ENCODE results near the gene PLEKHA6.

DNA sequence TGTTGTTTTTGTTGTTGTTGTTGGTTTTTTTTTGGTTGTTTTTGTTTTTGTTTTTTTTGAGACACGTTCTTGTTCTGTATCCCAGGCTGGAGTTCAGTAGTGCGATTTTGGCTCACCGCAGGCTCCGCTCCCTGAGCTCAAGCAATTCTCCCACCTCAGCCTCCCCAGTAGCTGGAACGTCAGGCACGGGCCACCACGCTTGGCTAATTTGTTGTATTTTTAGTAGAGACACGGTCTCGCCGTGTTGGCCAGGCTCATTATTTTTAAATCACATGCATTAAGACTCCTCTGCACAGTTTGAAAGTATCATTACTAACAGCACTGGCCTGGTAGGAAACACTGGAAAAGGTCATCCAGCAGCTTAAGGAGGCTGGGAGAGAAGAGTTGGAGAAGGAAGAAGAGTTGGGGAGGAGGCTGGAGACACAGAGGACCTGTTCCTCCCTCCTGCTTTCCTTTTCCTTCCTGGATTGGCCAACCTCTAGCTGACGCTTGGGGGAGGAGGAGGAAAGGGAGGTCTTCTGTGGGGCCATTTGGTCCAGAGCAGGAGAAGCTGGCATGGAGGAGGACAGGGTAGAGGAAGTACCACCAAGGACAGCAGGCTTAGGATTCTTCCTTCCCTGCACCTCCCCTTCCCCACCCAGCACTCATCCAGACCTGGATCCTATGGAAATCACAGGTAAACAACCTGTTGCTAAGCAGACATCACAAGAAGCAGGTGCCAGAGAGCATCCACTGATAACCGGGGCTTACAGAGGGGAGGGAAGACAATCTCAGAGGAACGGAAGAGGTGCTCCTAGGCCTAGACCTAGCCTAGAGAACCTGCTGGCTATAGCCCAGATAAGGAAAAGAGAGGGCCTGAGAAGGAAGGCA is 74.1 kb downstream of the PLEKHA6 start:
- TF ChIP-seq POLR2A (IDR thresholded peaks at IDR 0.05): no peak
- TF ChIP-seq, protein P1, sequence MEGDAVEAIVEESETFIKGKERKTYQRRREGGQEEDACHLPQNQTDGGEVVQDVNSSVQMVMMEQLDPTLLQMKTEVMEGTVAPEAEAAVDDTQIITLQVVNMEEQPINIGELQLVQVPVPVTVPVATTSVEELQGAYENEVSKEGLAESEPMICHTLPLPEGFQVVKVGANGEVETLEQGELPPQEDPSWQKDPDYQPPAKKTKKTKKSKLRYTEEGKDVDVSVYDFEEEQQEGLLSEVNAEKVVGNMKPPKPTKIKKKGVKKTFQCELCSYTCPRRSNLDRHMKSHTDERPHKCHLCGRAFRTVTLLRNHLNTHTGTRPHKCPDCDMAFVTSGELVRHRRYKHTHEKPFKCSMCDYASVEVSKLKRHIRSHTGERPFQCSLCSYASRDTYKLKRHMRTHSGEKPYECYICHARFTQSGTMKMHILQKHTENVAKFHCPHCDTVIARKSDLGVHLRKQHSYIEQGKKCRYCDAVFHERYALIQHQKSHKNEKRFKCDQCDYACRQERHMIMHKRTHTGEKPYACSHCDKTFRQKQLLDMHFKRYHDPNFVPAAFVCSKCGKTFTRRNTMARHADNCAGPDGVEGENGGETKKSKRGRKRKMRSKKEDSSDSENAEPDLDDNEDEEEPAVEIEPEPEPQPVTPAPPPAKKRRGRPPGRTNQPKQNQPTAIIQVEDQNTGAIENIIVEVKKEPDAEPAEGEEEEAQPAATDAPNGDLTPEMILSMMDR (IDR thresholded peaks at IDR 0.05): no peak
- no peak for TF ChIP-seq POLR2AphosphoS5 (IDR thresholded peaks at IDR 0.05)
